Breast epithelium (tissue), 3 donors: Measurements from ENCODE around the gene DCTN2.

Experiments used
- POLR2AphosphoS5 ChIP-seq, 3 donors: sonication (generic); formaldehyde crosslinking; IDR thresholded peaks; one replicate each; pipeline ENCODE4 v1.6.1; 2017; ENCODE audit warnings: antibody characterized with exemption in 3 of 3
- TF ChIP-seq, protein P1 (sequence below), 3 donors: fragments of 450-650 bp; IDR thresholded peaks; one replicate each; pipeline ENCODE4 v1.5.1; 2016 to 2017; ENCODE audit warnings: antibody characterized with exemption in 3 of 3, mild to moderate bottlenecking in 3 of 3, moderate library complexity in 3 of 3

DNA sequence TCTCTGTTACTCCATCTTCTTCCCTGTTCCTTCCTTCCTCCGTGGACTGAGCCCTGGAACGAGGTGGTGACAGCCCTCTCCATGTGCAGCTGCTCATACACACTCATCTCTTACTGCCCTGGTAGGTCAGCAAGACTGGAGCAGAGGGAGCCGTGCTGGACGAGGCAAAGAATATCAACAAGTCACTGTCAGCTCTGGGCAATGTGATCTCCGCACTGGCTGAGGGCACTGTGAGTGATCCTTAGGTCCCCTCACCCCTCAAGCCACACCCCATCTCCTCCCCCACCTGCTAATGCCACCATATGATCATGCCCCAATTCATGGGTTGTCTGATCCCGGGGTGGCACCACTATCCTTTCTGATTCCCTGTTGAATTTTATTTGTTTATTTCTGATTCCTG lies 21.8 kb upstream of the DCTN2 start:
- TF ChIP-seq, protein P1, sequence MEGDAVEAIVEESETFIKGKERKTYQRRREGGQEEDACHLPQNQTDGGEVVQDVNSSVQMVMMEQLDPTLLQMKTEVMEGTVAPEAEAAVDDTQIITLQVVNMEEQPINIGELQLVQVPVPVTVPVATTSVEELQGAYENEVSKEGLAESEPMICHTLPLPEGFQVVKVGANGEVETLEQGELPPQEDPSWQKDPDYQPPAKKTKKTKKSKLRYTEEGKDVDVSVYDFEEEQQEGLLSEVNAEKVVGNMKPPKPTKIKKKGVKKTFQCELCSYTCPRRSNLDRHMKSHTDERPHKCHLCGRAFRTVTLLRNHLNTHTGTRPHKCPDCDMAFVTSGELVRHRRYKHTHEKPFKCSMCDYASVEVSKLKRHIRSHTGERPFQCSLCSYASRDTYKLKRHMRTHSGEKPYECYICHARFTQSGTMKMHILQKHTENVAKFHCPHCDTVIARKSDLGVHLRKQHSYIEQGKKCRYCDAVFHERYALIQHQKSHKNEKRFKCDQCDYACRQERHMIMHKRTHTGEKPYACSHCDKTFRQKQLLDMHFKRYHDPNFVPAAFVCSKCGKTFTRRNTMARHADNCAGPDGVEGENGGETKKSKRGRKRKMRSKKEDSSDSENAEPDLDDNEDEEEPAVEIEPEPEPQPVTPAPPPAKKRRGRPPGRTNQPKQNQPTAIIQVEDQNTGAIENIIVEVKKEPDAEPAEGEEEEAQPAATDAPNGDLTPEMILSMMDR (IDR thresholded peaks at IDR 0.05): no peak
- TF ChIP-seq POLR2AphosphoS5 (IDR thresholded peaks at IDR 0.05): no peak
